EL (cell line): ENCODE data around the gene DDA1.

Experiments
- DNase-seq: peaks from one replicate; pipeline ENCODE4 v3.0.0-alpha.2; 2016

The DDA1 gene

GRCh38 chr19:17312189-17313113 is 3.1 kb downstream of the DDA1 start:
- DNase-seq: no peak

DNA sequence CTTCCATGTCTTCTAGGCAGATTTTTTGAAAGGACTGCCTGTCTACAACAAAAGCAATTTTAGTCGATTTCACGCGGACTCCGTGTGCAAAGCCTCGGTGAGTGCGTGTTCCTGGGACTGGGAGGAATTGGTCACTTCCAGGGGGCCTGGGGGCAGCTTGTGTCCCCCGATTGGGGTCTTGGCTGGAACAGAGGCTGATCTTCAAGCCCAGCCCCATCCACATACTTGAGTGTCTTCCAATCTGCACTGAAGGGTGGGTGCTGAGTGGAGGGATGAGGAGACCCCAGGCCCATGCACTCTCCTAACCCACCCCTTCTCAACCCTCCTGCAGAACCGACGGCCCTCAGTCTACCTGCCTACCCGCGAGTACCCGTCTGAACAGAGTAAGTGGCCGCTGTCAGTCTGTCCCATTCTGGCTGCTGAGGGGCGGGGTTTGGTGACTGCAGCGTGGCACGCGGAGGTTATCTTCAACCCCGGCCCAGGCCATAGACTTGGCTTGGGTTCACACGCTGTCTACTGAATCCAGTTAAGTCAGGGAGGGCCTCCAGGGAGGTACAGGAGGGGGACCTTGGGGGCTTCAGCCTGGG is 4.7 kb downstream of the DDA1 start:
- DNase-seq: no peak

DNA sequence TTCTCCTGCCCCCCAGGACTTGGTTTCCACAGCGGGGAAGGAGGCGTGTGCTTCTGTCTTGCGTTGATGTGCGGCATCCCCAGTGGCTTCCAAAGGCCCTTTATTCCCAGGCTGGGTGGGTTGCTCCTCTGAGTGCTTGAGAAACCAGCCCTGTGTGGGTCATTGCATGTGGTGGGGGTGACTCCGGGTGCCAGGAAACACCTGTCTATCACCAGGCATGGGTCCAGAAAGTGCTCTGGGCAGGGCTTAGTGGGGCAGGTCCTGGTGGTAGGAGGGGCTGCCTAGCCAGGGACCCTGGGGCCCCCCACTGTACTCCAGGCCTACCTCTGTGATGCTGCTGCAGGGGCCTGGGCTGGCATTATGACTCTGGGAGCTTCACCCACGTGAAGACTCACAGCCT is 9.6 kb downstream of the DDA1 start:
- DNase-seq: no peak

- no peak for DNase-seq
Measured at GRCh38 chr19:17319473-17320238, 10.3 kb downstream of the DDA1 start.

GRCh38 chr19:17320435-17320834 is 11.1 kb downstream of the DDA1 start:
- no peak for DNase-seq

GRCh38 chr19:17321655-17322489 is 12.5 kb downstream of the DDA1 start:
- DNase-seq: no peak

DNA sequence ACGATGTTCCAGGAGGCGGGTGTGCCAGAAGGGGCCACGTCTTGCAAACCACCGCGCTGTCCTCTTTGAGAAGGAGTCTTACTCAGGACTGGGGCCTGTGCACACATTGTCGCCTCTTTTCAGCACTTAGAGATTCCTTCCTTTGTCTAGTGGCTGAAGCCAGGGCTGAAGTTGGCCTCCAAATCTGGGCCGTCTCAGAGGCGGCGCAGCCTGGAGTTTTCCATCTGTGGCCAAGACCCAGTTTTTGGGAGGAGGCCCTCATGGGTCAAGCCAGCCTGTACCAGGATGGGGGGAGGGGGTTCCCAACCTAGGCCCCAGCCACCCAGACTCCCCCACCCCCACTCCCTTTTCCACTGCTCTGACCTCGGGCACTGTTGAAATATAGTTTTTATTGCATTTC is 13.5 kb downstream of the DDA1 start:
- DNase-seq: no peak

DNA sequence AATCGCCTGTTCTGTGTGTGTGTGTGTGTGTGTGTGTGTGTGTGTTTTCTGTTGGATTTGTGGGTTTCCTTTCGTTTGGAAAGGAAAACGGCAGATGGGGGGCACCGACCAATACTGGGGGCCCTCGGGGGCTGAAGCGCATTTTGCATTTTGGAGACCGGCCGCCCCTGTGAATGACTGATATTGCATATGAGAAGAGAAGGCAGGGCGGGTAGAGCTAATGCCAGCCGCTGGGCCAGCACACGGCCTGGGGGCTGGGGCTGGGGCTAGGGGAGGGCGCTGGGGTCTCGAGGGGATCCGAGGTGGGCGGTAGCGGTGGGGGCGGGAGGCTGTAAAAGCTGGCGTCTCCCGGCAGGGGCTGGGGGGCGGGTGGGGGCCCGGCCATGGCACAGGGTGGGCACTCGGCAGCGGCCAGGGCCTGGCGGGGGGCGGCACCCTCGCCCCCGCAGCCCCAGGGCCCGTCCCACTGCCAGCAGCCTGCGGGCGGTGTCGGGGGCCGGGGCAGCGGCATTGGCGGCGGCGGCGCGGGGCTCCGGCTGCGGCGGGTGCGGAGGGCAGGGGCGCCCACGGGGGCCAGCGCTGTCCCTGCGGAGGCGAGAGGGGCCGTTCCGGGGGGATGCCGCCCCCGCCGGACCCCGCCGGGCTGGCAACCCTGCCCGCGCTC is 14.1 kb downstream of the DDA1 start:
- DNase-seq: no peak

DNA sequence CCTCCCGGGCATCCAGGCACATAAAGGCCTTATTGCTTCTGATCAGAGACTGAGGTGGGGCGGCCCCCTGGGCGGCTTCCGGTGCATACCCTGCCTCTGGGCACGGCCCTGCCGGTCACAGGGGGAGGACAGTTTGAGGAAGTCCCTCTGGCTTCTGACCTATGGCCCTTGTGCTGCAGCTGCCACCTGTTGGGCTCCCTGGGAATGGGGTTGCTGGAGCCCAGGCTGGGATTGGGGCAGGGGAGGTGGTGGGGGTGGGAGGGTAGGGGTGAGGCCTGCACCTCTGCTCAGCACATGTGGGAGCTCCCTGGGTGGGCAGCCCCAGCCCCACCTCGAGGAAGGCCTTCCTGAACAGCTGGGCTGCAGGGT is 14.6 kb downstream of the DDA1 start:
- no peak for DNase-seq

GRCh38 chr19:17324357-17325114 is 15.2 kb downstream of the DDA1 start:
- no peak for DNase-seq

DNA sequence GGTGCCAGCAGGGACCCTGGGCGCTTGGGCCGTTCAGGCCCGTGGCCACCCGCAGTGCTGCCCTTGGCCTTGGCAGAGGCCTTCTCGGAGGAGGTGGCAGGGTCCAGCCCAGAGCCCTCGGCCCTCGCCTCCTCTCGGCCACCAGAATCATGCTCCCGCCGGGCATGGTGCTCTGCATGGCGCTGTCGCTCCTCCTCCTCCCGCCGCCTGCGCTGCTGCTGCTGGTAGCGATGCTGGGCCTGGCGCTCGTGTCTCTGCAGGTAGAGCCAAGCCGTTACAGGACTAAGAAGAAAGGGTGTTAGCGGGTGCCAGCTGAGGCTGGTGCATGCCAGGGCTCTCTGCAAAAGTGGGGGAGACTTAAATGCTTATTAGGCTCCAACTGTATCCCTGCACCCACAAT is 15.8 kb downstream of the DDA1 start:
- no peak for DNase-seq

DNA sequence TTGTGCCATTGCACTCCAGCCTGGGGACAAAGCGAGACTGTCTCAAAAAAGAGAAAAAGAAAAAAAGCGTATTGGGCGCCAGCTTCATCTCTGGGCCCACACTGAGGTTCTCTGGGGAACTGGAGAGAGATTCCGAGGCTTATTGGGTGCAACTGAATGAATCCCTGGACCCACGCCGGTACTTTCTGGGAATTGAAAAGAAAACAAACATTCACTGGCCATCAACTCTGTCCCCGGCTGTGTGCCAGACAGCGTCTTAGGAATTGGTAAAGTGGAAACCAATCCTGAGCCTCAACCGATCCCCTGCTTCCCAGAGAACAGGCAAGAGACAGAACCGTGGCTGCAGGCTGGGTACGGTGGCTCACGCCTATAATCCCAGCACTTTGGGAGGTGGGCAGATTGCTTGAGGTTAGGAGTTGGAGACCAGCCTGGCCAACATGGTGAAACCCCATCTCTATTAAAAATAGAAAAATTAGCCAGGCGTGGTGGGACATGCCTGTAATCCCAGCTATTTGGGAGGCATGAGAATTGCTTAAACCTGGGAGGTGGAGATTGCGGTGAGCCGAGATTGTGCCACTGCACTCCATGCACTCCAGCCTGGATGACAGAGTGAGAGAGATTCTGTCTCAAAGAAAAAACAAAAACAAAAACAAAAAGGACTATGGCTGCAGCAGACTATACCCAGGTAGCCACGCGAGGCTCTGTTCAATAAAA is 16.7 kb downstream of the DDA1 start:
- DNase-seq: no peak

- no peak for DNase-seq
Measured at GRCh38 chr19:17326595-17326966, 17.2 kb downstream of the DDA1 start.

GRCh38 chr19:17327068-17327653 is 17.8 kb downstream of the DDA1 start:
- no peak for DNase-seq

DNA sequence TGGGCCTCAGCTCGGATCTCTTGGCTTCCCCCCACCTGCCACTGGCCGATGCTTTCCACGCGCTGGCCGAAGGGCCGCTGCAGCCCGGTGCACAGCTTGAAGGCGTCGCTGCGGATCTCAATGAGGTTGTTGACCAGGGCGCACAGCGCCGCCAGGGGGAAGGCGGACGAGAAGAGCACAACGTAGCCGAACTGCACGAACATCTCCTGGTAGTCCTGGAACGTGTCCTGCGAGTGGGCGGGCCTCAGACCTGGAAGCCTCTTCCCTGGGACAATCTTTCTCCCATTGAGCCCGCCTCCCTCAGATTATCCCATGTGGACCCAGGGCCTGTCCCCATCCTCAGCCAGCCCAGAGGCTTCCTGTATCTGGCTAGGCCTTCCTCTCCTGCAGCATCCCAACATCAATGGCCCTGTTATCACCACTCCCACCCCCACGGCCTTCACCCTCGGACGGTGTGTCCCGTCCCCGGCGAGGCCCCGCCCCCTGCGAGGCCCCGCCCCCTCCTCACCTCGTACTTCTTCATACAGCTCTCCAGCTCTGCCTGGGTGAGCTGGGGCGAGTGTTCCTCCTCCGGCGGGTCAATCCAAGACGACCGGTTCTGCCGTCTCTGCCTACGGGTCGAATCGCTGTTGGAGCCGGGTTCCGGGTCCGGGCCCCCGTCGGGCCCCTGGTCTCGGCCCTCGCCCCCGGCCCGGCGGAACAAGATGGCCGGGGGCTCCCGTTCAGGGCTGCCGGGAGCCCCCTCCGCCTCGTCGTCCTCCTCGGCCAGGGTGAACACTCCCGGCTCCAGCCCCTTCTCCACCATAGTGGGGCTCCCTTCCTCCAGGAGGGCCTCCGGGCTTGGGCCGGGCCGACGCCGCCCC is 18.5 kb downstream of the DDA1 start:
- no peak for DNase-seq

GRCh38 chr19:17328517-17329365 is 19.4 kb downstream of the DDA1 start:
- DNase-seq: no peak

- no peak for DNase-seq
Measured at GRCh38 chr19:17329366-17330261, 20.3 kb downstream of the DDA1 start.
